Glutamatergic neuron (in vitro differentiated cells): ENCODE measurements around the gene EIF2B4. TPM values are rescaled to one million over a fixed set of nuclear protein-coding genes. Genes with fewer than 3 reads are reported as not detected.

Experiments used
- DNase-seq: peaks from one replicate; pipeline ENCODE4 v3.0.0; 2022
- H3K27ac Mint-ChIP-seq: one replicate; pipeline ENCODE4 v1.8.0; 2020; ENCODE audit warnings: mild to moderate bottlenecking, mixed read lengths, inconsistent platforms; ENCODE audit not compliant: unreplicated experiment
- H3K27me3 Mint-ChIP-seq: one replicate; pipeline ENCODE4 v1.8.0; 2020; ENCODE audit warnings: mild to moderate bottlenecking, moderate library complexity, mixed read lengths, inconsistent platforms; ENCODE audit not compliant: unreplicated experiment
- H3K36me3 Mint-ChIP-seq: one replicate; pipeline ENCODE4 v1.8.0; 2020; ENCODE audit warnings: mild to moderate bottlenecking, mixed read lengths, inconsistent platforms; ENCODE audit not compliant: unreplicated experiment
- H3K4me1 Mint-ChIP-seq: one replicate; pipeline ENCODE4 v1.8.0; 2020; ENCODE audit warnings: mild to moderate bottlenecking, low read depth, mixed read lengths, inconsistent platforms; ENCODE audit not compliant: unreplicated experiment
- H3K4me3 Mint-ChIP-seq: one replicate; pipeline ENCODE4 v1.8.0; 2020; ENCODE audit warnings: mild to moderate bottlenecking, mixed read lengths, inconsistent platforms; ENCODE audit not compliant: unreplicated experiment
- H3K9me3 Mint-ChIP-seq: one replicate; pipeline ENCODE4 v1.8.0; 2020; ENCODE audit warnings: mild to moderate bottlenecking, moderate library complexity, mixed read lengths, inconsistent platforms; ENCODE audit not compliant: unreplicated experiment
- total RNA-seq: library from RNA; stranded (reverse); fragmentation: NEBNext Ultra II Directional; extraction: Animal tissue kit (Norgen Biotek cat#: 25700); gene quantifications from one replicate; pipeline ENCODE4 v1.2.1, GENCODE V29; 2021; ENCODE audit not compliant: unreplicated experiment
- TF ChIP-seq, protein P1 (sequence below): fragments of 200-600 bp; sonication (generic); IDR thresholded peaks from one replicate; pipeline ENCODE4 v1.5.0; 2021; ENCODE audit not compliant: partially characterized antibody, unreplicated experiment

EIF2B4 gene
- total RNA-seq, 1 donor from 2014 or later, result 53.6 TPM

DNA sequence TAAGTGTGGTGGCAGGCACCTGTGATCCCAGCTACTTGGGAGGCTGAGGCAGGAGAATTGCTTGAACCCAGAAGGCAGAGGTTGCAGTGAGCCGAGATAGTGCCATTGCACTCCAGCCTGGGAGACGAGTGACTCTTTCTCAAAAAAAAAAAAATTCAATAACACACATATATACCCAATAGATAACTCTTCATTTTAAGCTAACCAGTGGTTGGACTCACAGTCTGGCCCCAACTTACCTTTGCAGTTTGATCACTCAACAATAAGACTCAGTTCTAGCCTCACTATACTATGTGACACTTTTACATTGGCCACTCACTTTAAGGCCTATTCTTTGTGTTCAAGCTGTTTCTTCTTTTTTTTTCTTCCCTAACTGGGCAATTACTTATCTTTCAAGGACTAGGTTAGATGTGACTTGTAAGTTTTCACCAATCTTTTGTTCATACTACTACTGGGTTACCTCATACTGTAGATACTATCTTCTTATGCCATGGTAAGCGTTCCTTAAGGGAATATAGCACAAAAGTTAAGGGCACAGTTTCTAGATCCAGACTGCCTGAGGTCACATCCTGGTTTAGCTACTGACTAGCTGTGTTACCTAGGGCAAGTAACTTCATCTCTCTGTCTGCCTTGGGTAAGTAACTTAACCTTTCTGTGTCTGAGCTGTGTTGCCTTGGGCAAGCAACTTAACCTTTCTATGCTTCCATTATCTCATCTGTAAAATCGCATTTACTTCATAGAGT, 7.3 kb downstream of the EIF2B4 start:
- Mint-ChIP-seq H3K27ac (no peak overlapping the region), H3K9me3 (peaks cover 5% of the 10 kb centered on the region), H3K36me3 (no peaks in the 10 kb centered on the region), H3K27me3 (peaks cover 2% of the 10 kb centered on the region), H3K4me1 (no peaks in the 10 kb centered on the region), H3K4me3 (no peak overlapping the region)
- no peak for DNase-seq
- TF ChIP-seq, protein P1, sequence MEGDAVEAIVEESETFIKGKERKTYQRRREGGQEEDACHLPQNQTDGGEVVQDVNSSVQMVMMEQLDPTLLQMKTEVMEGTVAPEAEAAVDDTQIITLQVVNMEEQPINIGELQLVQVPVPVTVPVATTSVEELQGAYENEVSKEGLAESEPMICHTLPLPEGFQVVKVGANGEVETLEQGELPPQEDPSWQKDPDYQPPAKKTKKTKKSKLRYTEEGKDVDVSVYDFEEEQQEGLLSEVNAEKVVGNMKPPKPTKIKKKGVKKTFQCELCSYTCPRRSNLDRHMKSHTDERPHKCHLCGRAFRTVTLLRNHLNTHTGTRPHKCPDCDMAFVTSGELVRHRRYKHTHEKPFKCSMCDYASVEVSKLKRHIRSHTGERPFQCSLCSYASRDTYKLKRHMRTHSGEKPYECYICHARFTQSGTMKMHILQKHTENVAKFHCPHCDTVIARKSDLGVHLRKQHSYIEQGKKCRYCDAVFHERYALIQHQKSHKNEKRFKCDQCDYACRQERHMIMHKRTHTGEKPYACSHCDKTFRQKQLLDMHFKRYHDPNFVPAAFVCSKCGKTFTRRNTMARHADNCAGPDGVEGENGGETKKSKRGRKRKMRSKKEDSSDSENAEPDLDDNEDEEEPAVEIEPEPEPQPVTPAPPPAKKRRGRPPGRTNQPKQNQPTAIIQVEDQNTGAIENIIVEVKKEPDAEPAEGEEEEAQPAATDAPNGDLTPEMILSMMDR, result no peak

DNA sequence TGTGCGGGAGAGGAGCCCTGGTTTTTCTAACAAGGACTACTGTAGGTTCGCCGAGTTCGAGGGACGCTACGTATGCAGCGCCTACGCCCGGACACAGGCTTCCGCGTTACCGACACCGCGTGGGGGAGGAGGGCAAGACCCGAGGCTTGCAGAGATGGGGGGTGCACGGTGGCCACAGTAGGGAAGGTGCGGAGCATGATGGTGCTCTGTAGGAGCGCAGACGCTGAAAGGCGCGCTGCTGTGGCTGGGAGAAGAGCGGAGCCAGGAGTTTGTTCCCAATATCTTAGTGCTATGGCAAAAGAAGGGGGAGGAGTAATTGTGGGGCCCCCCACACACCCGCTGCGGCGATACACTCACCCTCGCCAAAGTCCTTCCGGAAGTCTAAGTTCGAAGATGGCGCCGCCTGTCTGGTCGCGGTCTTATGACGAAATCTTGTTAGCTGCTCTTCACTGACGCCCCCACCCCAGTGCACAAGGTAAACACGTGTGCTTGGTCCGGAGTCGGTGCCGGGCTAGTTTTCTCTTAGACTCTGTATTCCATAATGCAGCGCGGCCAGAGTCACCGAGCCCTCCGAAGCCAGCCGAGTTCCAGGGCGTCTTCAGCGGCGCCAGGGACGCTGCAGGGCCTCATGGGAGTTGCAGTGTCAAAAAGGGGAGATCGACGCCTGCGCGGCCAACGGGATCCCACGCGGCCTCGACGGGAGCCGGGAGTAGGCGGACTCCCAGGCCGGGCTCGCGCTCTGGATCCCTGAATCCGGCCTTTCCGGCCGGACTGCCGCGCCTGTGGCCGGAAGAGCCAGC, 13.6 kb downstream of the EIF2B4 start, which contains the start of gene GTF3C2:
GTF3C2 (minus strand) TSS at position 383 of the 800 bp plus-strand sequence. CDS start 13,210 bp downstream, outside the sequence.
- Mint-ChIP-seq H3K4me3 (peak within 1 kb of the TSS; percentile 100), H3K27me3 (peaks cover 14% of the 10 kb centered on the region), H3K9me3 (peaks cover 19% of the 10 kb centered on the region), H3K4me1 (peaks cover 10% of the 10 kb centered on the region), H3K36me3 (no peaks in the 10 kb centered on the region), H3K27ac (peak within 1 kb of the TSS; percentile 100)
- TF ChIP-seq, protein P1, result no peak
- peak; percentile 95 for DNase-seq

DNA sequence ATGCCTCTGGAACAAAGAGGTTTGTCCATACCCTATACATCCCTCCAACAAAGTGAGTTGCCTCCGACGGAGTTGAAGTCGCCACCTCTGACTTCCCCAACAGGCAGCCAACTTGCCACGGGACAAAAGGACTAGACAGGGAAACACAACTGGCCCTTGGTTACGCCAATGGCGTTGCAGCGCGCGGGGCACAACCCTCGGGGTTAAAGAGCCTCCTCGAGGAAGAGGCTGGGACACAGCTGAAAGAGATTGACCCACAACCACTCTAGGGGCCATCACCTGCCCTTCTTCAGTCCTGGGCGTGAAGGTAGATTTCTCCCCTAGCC, 14.1 kb downstream of the EIF2B4 start:
- H3K4me1 Mint-ChIP-seq, result peaks cover 10% of the 10 kb centered on the region
- peak overlapping the region; percentile 100 for H3K4me3 Mint-ChIP-seq
- TF ChIP-seq, protein P1, result no peak
- no peaks in the 10 kb centered on the region for H3K36me3 Mint-ChIP-seq
- H3K9me3 Mint-ChIP-seq, result peaks cover 19% of the 10 kb centered on the region
- peaks cover 14% of the 10 kb centered on the region for H3K27me3 Mint-ChIP-seq
- peak overlapping the region; percentile 100 for H3K27ac Mint-ChIP-seq
- peak; percentile 47 for DNase-seq

DNA sequence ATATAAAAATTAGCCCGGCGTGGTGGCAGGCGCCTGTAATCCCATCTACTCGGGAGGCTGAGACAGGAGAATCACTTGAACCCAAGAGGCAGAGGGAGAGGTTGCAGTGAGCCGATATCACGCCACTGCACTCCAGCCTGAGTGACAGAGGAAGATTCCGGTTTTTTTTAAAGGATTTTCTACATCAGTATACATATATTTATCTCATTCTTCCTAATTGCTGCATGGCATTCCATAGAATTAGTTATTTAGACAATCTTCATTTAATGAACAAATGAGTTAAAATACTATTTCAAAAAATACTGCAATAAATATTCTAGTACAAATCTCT, 15.6 kb downstream of the EIF2B4 start:
- H3K9me3 Mint-ChIP-seq, result peaks cover 19% of the 10 kb centered on the region
- no peak overlapping the region for H3K27ac Mint-ChIP-seq
- peaks cover 14% of the 10 kb centered on the region for H3K27me3 Mint-ChIP-seq
- H3K36me3 Mint-ChIP-seq, result no peaks in the 10 kb centered on the region
- peaks cover 10% of the 10 kb centered on the region for H3K4me1 Mint-ChIP-seq
- TF ChIP-seq, protein P1, result no peak
- peak overlapping the region; percentile 100 for H3K4me3 Mint-ChIP-seq
- DNase-seq, result no peak
